GM10266 (cell line): ENCODE results near the gene AGMAT.

Experiments
- DNase-seq: peaks from one replicate; pipeline ENCODE4 v3.0.0; 2012; ENCODE audit errors: extremely low spot score
- CTCF ChIP-seq: IDR thresholded peaks from 2 replicates; pipeline ENCODE4 v1.5.1; 2012; ENCODE audit warnings: mild to moderate bottlenecking, low read depth; ENCODE audit not compliant: control insufficient read depth, insufficient read depth; ENCODE audit errors: missing control alignments

AGMAT gene

GRCh38 chr1:15624133-15624714, 39.4 kb upstream of the AGMAT start:
- TF ChIP-seq CTCF, result no peak
- no peak for DNase-seq

- no peak for DNase-seq
- no peak for TF ChIP-seq CTCF
Measured at GRCh38 chr1:15623435-15623834, 38.6 kb upstream of the AGMAT start.

GRCh38 chr1:15622712-15623373, 38.0 kb upstream of the AGMAT start:
- no peak for DNase-seq
- no peak for TF ChIP-seq CTCF

GRCh38 chr1:15621975-15622374, 37.1 kb upstream of the AGMAT start:
- TF ChIP-seq CTCF, result no peak
- DNase-seq, result no peak

- no peak for TF ChIP-seq CTCF
Measured at GRCh38 chr1:15620902-15621682, 36.2 kb upstream of the AGMAT start.

GRCh38 chr1:15620155-15620545, 35.3 kb upstream of the AGMAT start:
- DNase-seq, result no peak
- no peak for TF ChIP-seq CTCF

More at GRCh38 chr1:15620902-15621682, 36.2 kb upstream of the AGMAT start:
- DNase-seq, result no peak
